ENCODE results near the gene KRTAP5-11.

KRTAP5-11 gene

GRCh38 chr11:71556018-71556417 is 26.7 kb downstream of the KRTAP5-11 start:
- TF ChIP-seq CTCF (IDR thresholded peaks at IDR 0.05; ENCODE audit: borderline replicate concordance, insufficient read depth, low read depth, low read length), result no peak
- H3K4me3 ChIP-seq (ENCODE audit: low read depth, low read length), result no peak overlapping the region

- H3K4me3 ChIP-seq (ENCODE audit: low read depth, low read length), result no peak overlapping the region
- no peak for TF ChIP-seq CTCF (IDR thresholded peaks at IDR 0.05; ENCODE audit: borderline replicate concordance, insufficient read depth, low read depth, low read length)
Observed at GRCh38 chr11:71555508-71555907, 27.2 kb downstream of the KRTAP5-11 start.

- no peak for TF ChIP-seq CTCF (IDR thresholded peaks at IDR 0.05; ENCODE audit: borderline replicate concordance, insufficient read depth, low read depth, low read length)
- H3K4me3 ChIP-seq (ENCODE audit: low read depth, low read length), result no peak overlapping the region
Observed at GRCh38 chr11:71554996-71555395, 27.7 kb downstream of the KRTAP5-11 start.

- H3K4me3 ChIP-seq (ENCODE audit: low read depth, low read length), result no peak overlapping the region
- no peak for TF ChIP-seq CTCF (IDR thresholded peaks at IDR 0.05; ENCODE audit: borderline replicate concordance, insufficient read depth, low read depth, low read length)
Observed at GRCh38 chr11:71551711-71552110, 31.0 kb downstream of the KRTAP5-11 start.

GRCh38 chr11:71548716-71549151 is 33.9 kb downstream of the KRTAP5-11 start:
- H3K4me3 ChIP-seq (ENCODE audit: low read depth, low read length), result no peak overlapping the region
- no peak for TF ChIP-seq CTCF (IDR thresholded peaks at IDR 0.05; ENCODE audit: borderline replicate concordance, insufficient read depth, low read depth, low read length)

GRCh38 chr11:71548120-71548519 is 34.6 kb downstream of the KRTAP5-11 start, which contains the start of gene KRTAP5-9:
Gene KRTAP5-9, plus strand, starts transcription at chr11:71548420. Its CDS starts 238 bp downstream, at chr11:71548658.
- H3K4me3 ChIP-seq (ENCODE audit: low read depth, low read length), result no peak within 1 kb of the TSS
- no peak for TF ChIP-seq CTCF (IDR thresholded peaks at IDR 0.05; ENCODE audit: borderline replicate concordance, insufficient read depth, low read depth, low read length)

GRCh38 chr11:71545405-71545966 is 37.2 kb downstream of the KRTAP5-11 start:
- no peak overlapping the region for H3K4me3 ChIP-seq (ENCODE audit: low read depth, low read length)
- TF ChIP-seq CTCF (IDR thresholded peaks at IDR 0.05; ENCODE audit: borderline replicate concordance, insufficient read depth, low read depth, low read length), result no peak

Measured in GM12875 (cell line).